Upper lobe of left lung (tissue), 4 donors: ENCODE results near the gene ITPKC.

ENCODE experiments used
- CTCF ChIP-seq, 6 experiments: fragments of 450-650 bp in 4 of 6; fragments of 200-600 bp in 2 of 6; sonication (generic) in 2 of 6; IDR thresholded peaks; one replicate each; pipeline ENCODE4 v1.5.1; 2016 to 2019; ENCODE audit warnings: antibody characterized with exemption in 6 of 6
- EP300 ChIP-seq, 4 donors: sonication (generic); formaldehyde crosslinking; IDR thresholded peaks; one replicate each; pipeline ENCODE4 v1.5.1; 2017; ENCODE audit warnings: antibody characterized with exemption in 4 of 4, control low read depth in 2 of 4
- POLR2A ChIP-seq, 4 donors: fragments of 450-650 bp; IDR thresholded peaks; one replicate each; pipeline ENCODE4 v1.5.1; 2016 to 2017; ENCODE audit warnings: antibody characterized with exemption in 4 of 4, mild to moderate bottlenecking in 2 of 4
- POLR2AphosphoS5 ChIP-seq, 2 donors: sonication (generic); formaldehyde crosslinking; IDR thresholded peaks; one replicate each; pipeline ENCODE4 v1.5.1; 2017; ENCODE audit warnings: antibody characterized with exemption in 2 of 2

GRCh38 chr19:40724315-40724714 is 7.4 kb downstream of the ITPKC start:
- no peak for TF ChIP-seq CTCF (IDR thresholded peaks at IDR 0.05)
- no peak for TF ChIP-seq POLR2A (IDR thresholded peaks at IDR 0.05)
- no peak for TF ChIP-seq POLR2AphosphoS5 (IDR thresholded peaks at IDR 0.05)
- TF ChIP-seq EP300 (IDR thresholded peaks at IDR 0.05), result no peak
